Kidney (tissue), 14 donors: Measurements from ENCODE around the gene SYNDIG1. TPM values are rescaled to one million over a fixed set of nuclear protein-coding genes. Genes with fewer than 3 reads are reported as not detected.

Experiments
- DNase-seq, 5 donors: peaks; one replicate each; pipeline ENCODE4 v3.0.0-alpha.2; 2013 to 2020
- FAIRE-seq: peaks from 2 replicates; lab custom pipeline; 2012; peaks lifted over from hg19 to GRCh38; lab: Jason Lieb, UNC
- H3K27ac ChIP-seq, 2 donors: one replicate each; pipeline ENCODE4 v1.7.0; 2013; ENCODE audit warnings: low read depth in 2 of 2, low read length in 2 of 2, inconsistent platforms in 1 of 2
- H3K27me3 ChIP-seq: one replicate; pipeline ENCODE4 v1.7.1; 2013; ENCODE audit warnings: low read length, inconsistent platforms; ENCODE audit not compliant: control insufficient read depth, insufficient read depth
- H3K36me3 ChIP-seq, 3 donors: one replicate each; pipeline versions ENCODE4 v1.7.0 to v1.7.1; 2013; ENCODE audit warnings: low read length in 3 of 3, control low read depth in 1 of 3, inconsistent platforms in 1 of 3; ENCODE audit not compliant: insufficient read depth in 3 of 3, control insufficient read depth in 2 of 3
- H3K4me1 ChIP-seq, 3 donors: one replicate each; pipeline versions ENCODE4 v1.7.0 to v1.7.1; 2013; ENCODE audit warnings: low read length in 3 of 3, inconsistent platforms in 1 of 3, low read depth in 1 of 3; ENCODE audit not compliant: control insufficient read depth in 2 of 3, insufficient read depth in 2 of 3
- H3K4me3 ChIP-seq, 3 donors: one replicate each; pipeline versions ENCODE4 v1.7.0 to v1.8.1; 2013; ENCODE audit warnings: low read length in 3 of 3, control low read depth in 1 of 3, inconsistent platforms in 1 of 3
- H3K9ac ChIP-seq, 3 donors: one replicate each; pipeline versions ENCODE4 v1.7.0 to v1.7.1; 2013; ENCODE audit warnings: low read length in 3 of 3, control low read depth in 1 of 3, inconsistent platforms in 1 of 3
- H3K9me3 ChIP-seq, 3 donors: one replicate each; pipeline versions ENCODE4 v1.7.0 to v1.7.1; 2013; ENCODE audit warnings: low read length in 3 of 3, control low read depth in 1 of 3, inconsistent platforms in 1 of 3; ENCODE audit not compliant: control insufficient read depth in 2 of 3, insufficient read depth in 1 of 3
- CTCF ChIP-seq: IDR thresholded peaks from 3 replicates; pipeline ENCODE4 v1.5.1; 2012; ENCODE audit warnings: mild to moderate bottlenecking, moderate library complexity, borderline replicate concordance; ENCODE audit not compliant: insufficient read depth; ENCODE audit errors: extremely low read depth
- intact Hi-C: fragments of 100-400 bp; cut with DNase I; formaldehyde crosslinking; loops from one replicate; pipeline ENCODE4 v1.11.1; 2022
- polyA plus RNA-seq: library from polyadenylated mRNA; stranded (reverse); fragments of 350-450 nt; fragmentation: Illumina TruSeq; extraction: RNeasy Lipid Tissue Mini Kit (QIAGEN cat#74804); gene quantifications from one replicate; pipeline ENCODE4 v1.2.3, GENCODE V29; 2014; ENCODE audit warnings: low read depth, low replicate concordance; ENCODE audit not compliant: insufficient read depth
- total RNA-seq: library from RNA; stranded (reverse); fragmentation: NEBNext Ultra II Directional; extraction: Animal tissue kit (Norgen Biotek cat#: 25700); gene quantifications from one replicate; pipeline ENCODE4 v1.2.1, GENCODE V29; 2021
- donor health status: control.
- donor health status: control.
- donor health status: control.
- donor health status: control.
- donor health status: control.
- donor health status: DM: yes; HTN: yes; CAD: no.
- donor health status: Normal renal cell carcinoma (clear cell type).

SYNDIG1 gene
- total and polyA plus RNA-seq, 2 donors from 2014 or later, result 5.4 to 8.2 TPM

GRCh38 chr20:24462460-24463010 is 6.9 kb upstream of the SYNDIG1 start:
- H3K9me3 ChIP-seq, result no peaks in the 10 kb centered on the region
- H3K27ac ChIP-seq, result no peak overlapping the region
- H3K9ac ChIP-seq, result no peak overlapping the region
- TF ChIP-seq CTCF, result no peak
- H3K27me3 ChIP-seq, result no peaks in the 10 kb centered on the region
- intact Hi-C loops, result no loop called here
- no peak for DNase-seq
- H3K36me3 ChIP-seq, result no peaks in the 10 kb centered on the region
- no peaks in the 10 kb centered on the region for H3K4me1 ChIP-seq
- peak overlapping the region in 2 of 3 donors; percentile 7 to 10 for H3K4me3 ChIP-seq
- FAIRE-seq, result no peak

GRCh38 chr20:24465159-24465558 is 4.3 kb upstream of the SYNDIG1 start:
- DNase-seq (no peak), FAIRE-seq (no peak)
- Histone ChIP-seq H3K27me3 (no peaks in the 10 kb centered on the region), H3K27ac (no peak overlapping the region), H3K9me3 (no peaks in the 10 kb centered on the region), H3K4me1 (no peaks in the 10 kb centered on the region), H3K9ac (no peak overlapping the region), H3K4me3 (no peak overlapping the region), H3K36me3 (no peaks in the 10 kb centered on the region)
- intact Hi-C loops, result no loop called here
- no peak for TF ChIP-seq CTCF

- no peak for TF ChIP-seq CTCF
- H3K27me3 ChIP-seq, result no peaks in the 10 kb centered on the region
- intact Hi-C loops, result no loop called here
Measured at GRCh38 chr20:24465730-24466129, 3.7 kb upstream of the SYNDIG1 start.

More at GRCh38 chr20:24465730-24466129, 3.7 kb upstream of the SYNDIG1 start:
- no peak for FAIRE-seq
- H3K9me3 ChIP-seq, result no peaks in the 10 kb centered on the region
- no peaks in the 10 kb centered on the region for H3K36me3 ChIP-seq
- DNase-seq, result peak in 1 of 5 donors; percentile 54
- no peak overlapping the region for H3K4me3 ChIP-seq
- H3K9ac ChIP-seq, result no peak overlapping the region
- H3K4me1 ChIP-seq, result peaks cover 0 to 2% (median 0%) of the 10 kb centered on the region in 3 donors
- no peak overlapping the region for H3K27ac ChIP-seq
